ENCODE data around the gene CSTB.
A peak's percentile ranks its signal among the peaks of the same experiment; 100 is the strongest.

Gene CSTB

DNA sequence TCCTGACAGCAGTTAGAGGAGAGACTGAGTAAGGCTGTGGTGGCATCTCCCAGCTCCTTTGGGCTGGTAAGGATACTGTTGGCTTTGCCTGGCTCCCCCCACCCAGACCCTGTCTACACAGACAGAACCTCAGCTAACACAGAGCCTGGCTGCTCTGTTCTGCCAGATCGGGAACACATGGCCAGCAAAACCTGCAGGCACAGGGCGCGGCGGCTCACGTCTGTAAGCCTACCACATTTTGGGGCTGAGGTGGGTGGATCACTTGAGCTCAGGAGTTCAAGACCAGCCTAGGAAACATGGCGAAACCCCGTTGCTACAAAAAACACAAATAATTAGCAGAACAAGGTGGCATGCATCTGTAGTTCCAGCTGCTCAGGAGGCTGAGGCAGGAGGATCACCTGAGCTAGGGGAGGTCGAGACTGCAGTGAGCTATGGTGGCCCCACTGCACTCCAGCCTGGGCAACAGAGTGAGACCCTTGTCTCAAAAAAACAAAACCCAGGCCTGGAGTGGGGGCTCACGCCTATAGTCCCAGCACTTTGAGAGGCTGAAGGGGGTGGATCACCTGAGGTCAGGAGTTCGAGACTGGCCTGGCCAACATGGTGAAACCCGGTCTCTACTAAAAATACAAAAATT is 6.7 kb downstream of the CSTB start:
- DNase-seq: no peak

- no peak for DNase-seq
These were observed 7.3 kb downstream of the CSTB start for GRCh38 chr21:43768868-43769167.

- DNase-seq: no peak
These were observed 7.9 kb downstream of the CSTB start for GRCh38 chr21:43767984-43768867.

DNA sequence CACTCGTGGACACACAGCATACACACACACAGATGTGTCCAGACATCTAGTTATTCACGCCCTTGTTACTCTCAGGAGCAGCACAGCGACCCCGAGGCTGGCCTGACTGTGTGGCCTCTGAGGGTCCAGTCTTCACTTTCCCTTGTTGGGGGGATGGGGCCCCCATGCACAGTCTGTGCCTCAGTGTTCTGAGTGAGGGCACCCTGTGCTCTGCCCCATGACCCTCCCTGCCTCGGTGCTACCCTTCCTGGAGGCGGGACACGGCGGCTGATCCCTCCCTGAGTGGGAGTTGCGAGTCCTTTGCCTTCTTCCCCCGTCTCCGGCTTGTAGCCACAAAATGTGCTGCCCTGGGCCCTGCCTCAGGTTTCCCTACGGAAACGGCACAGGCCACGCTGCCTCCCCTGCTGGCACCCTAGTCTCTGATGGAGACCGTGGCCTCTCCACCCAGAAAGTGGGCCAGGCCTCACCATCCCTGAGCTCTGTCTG is 8.6 kb downstream of the CSTB start:
- DNase-seq: no peak

- no peak for DNase-seq
These were observed 9.2 kb downstream of the CSTB start for GRCh38 chr21:43766734-43767497.

GRCh38 chr21:43764576-43765495 is 11.3 kb downstream of the CSTB start:
- no peak for DNase-seq

- DNase-seq: no peak
These were observed 12.1 kb downstream of the CSTB start for GRCh38 chr21:43763901-43764523.

DNA sequence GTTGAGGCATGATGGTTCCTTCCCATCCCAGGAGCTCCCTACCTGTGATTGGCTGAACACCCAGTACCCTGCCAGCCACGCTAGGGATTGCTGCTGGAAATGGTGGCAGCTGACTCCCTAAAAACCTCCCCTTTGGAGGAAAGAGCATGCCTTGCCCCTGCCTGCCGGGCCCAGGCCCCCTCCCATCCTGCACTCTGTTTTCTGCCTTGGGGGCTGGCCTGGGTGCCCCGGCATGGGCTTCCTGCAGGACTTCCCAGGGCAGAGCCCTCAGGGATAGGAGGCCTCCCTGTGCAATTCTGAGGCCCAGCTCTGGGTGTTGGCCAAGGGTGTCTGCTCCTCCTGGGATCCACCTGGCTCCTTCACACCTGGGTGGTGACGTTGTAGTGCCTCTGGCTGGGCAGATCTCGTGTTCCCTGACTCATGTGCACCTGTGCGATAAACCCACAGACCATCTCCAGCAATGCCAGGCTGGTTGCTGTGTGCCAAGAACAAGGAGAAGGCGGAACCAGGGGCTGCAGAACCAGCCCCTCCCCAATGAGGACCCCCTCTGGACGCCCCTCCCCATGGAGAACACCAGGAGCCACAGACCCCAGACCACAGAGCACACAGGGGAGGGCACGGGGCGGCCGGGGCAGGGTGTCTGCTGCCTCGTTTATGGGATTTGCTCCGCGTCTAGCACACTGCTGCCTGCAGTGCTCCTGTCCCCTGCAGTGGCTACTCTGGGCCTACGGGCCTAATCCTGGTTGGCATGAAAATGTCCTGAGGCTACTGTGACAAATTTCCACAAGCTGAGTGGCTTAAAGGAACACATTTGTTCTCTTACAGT is 13.6 kb downstream of the CSTB start:
- DNase-seq: no peak

DNA sequence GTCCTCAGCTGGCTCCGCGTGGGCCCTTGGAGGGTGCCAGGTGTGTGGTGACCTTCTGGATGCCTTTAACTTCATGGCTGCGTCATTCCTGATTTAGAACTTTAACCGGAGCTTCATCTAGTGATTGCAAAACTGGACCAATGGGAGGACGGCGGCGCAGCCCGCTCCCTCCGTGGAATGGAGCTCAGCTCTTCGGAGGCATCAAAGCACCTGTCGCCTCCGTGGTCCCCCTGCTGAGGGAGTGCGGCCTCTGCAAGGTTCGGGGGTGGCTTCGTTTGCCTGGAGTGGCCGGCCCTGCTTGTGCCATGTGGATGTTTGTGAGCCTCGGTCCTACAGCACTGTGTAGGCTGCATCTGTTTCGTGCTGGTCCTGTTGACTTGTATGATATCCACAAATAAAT is 14.2 kb downstream of the CSTB start:
- DNase-seq: no peak

GRCh38 chr21:43760391-43760958 is 15.6 kb downstream of the CSTB start:
- DNase-seq: no peak

- DNase-seq: no peak
These were observed 16.5 kb downstream of the CSTB start for GRCh38 chr21:43759651-43760050.

DNA sequence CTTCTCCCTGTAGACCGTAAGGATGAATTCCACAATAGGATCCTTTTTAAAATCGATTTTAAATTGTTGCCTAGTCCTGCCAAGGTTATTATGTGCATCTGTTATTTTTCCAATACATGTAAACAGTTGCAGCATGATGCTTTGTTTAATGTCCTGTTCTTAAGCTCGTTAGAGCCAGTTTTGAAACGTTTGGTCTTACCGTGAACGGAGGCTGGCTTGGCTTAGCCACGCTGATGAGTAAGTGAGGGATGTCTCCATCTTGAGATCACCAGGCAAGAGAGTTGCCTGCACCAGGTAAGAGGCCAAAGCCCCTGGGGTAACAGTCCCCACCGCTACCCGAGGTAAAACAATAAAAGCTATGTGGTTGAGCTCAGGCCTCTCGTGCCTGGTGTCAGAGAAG is 17.3 kb downstream of the CSTB start:
- no peak for DNase-seq

DNA sequence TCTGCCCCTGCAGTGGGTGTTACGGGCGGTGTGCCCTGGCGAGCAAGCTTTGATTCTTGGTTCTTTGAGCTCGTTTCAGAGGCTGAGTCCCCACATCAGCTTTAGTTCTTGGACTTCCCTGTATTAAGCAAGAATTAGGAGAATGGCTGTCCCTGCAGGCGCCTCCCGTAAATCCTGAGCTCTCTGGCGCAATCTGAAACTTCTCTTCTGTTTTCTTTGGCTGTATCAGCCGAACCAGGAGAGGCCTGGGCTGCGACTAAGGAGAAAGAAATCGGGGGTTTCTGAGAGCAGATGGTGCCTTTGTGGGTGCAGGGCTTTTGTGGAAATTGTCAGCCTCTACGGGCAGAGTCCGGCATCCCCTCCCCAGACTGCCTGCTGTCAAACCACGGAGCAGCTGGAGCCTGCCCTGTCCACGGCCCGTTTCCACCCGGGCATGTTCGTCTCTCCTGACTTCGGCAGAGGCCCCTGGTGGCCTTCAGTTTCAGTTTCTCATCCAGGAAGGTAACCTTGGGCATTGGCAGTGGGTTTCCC is 17.9 kb downstream of the CSTB start:
- DNase-seq: peak in 2 of 56 donors; percentile 23 to 25

DNA sequence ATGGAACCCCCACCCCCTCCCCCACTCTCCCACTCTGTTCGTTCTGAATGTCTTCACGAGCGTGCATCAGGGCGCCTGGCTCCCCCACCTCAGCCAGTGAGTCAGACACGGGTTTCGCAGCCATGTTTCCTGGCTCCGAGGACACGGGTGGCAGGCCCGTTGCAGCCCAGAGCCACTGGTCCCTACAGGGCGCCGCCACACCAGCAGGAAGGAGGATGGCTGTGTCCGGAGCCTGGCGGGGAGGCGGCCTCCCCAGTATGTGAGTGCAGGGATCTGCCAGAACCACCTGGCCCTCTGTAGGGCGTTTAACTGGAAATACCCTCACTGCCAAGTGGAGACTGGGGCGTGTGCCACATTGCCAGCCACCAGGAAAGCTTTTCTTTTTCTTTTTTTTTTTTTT is 18.5 kb downstream of the CSTB start:
- peak in 10 of 56 donors; percentile 6 to 51 (median 25) for DNase-seq

- DNase-seq: no peak
These were observed 20.1 kb downstream of the CSTB start for GRCh38 chr21:43755820-43756594.

DNA sequence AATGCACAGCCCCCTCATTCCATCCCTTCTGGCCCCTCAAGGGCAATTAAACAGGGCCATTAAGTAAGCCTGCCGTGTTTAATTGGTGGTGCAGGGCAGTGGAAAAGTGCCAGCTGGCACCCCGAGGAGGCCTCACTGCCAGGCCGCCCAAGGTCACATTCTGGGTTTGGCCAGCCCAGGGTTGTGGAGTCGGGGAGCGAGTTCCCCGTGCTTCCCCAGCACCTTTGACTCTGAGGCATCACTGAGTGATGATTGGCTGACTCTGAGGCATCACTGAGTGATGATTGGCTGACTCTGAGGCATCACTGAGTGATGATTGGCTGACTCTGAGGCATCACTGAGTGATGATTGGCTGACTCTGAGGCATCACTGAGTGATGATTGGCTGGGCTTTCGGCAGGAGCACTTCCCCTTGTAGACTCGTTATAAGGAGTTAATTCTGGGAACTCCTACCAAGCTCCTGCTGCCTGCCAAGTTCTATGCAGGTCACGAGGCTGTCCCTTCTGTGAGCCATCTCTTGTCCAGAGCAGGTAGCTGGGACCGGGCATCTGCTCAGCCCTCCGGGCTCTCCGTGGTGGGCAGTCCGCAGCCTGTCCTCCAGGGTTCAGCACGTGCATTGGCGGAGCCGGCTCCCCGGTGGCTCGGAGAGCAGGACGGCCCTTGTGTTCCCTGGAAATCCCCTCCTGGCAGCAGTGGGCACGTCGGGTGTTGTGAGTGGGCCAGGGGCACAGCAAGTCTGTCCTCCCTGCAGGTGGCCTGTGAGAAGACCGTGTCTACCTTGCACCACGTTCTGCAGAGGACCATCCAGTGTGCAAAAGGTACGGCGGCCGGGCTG is 20.9 kb downstream of the CSTB start:
- peak in 2 of 56 donors; percentile 21 to 23 for DNase-seq

DNA sequence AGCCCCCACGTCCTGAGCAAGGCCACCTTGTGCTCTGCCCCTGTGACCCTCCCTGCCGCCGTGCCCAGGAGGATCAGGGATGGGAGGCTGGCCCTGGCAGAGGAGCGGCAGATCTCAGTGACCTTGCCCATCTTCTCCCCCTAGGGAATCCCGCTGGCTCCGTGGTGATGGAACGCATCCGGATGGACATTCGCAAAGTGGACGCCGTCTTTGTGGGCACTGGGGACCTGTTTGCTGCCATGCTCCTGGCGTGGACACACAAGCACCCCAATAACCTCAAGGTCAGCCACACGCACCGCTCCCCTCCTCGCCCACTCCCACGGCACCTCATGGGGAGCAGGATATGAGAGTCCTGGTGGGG is 22.7 kb downstream of the CSTB start:
- DNase-seq: no peak

Measured in nucleus accumbens (tissue), 56 donors.